Umbilical cord (tissue), 2 donors: ENCODE data around the gene RPL12. TPM values are rescaled to one million over a fixed set of nuclear protein-coding genes. Genes with fewer than 3 reads are reported as not detected.

Experiments used
- DNase-seq: peaks from one replicate; pipeline ENCODE4 v3.0.0-alpha.2; 2015; ENCODE audit warnings: low spot score
- total RNA-seq: library from RNA; depleted of rRNA; stranded (reverse); fragments of >200 nt; gene quantifications from one replicate; pipeline ENCODE4 v1.2.3, GENCODE V29; 2014; ENCODE audit warnings: low replicate concordance; ENCODE audit not compliant: insufficient read depth

The RPL12 gene
- total RNA-seq: 1,065 TPM

GRCh38 chr9:127450830-127451607, at the start of gene RPL12, which contains the start of gene LRSAM1:
Gene RPL12, minus strand, starts transcription at chr9:127451406. Its CDS starts 89 bp downstream, at chr9:127451317.
Gene LRSAM1, plus strand, starts transcription at chr9:127451510. Its CDS starts 3,018 bp downstream, at chr9:127454528.
- DNase-seq: peak; percentile 97

- DNase-seq: no peak
These were observed 49.7 kb upstream of the RPL12 start for GRCh38 chr9:127500862-127501261.

DNA sequence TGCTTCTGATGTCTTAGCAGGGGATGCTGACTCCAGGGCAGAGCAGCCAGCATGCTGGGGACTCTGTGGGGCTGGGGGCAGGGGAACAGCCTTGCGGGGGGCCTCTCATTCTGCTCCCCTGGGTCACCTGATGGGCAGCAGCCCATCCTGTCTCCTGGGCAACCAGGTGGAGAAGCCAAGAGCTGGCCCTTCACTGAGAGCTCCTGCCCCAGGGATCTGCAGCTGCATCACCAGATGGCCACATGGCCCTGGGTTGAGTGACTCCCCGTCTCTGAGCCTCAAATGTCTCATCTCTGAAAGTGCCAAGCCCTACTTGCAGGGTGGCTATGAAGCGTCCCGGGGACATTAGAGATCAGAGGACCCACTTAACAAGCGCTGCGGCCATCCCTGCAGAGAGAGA, 49.2 kb upstream of the RPL12 start:
- no peak for DNase-seq

GRCh38 chr9:127498298-127498697, 47.1 kb upstream of the RPL12 start:
- DNase-seq: no peak

DNA sequence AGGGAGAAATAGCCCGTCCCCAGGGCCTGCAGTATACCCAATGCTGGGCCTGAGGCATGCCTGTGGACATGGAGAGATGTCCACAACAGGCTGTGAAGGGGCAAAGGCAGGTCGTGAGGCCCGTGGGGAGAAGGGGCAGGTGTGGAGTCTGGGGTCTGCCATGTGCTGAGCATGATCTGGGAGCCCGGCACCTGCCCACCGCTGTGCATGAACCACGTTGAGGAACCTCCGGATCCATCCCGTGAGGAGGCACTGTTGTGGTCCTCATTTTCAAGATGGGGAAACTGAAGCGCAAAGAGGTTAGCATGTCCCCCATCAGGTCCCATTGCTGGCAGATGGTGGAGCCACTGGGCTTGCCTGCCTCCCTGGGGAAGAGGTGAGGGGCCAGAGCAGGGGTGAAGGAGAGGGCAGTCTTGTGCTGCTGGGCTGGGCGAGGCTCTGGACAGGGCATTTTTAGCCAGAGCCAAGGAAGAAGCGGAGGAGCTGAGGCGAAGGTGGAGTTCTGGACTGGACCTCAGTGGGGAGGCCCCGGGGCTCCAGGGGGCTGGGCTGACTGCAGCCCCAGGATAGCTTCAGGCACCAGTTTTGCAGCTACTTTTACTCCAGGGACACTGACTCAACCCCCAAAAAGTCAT, 46.6 kb upstream of the RPL12 start:
- DNase-seq: no peak

DNA sequence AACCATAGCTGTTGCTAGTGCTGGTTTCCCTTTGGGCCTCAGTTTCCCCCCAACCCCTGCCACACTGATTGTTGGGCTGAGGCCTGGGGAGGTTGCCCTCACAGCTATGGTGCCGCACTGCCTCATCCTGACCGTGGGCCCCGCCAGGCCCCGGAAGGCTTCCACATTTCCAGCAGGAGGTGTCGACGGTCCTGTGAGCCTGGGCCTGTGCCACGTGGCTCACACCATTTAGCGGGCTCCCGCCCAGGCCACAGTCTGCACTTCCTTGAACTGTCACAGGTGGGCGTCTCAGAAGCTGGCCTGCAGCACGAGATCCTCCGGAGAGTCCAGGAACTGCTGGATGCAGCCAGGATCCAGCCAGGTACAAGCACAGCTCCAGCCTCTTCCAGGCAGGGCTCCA, 45.8 kb upstream of the RPL12 start:
- no peak for DNase-seq

- no peak for DNase-seq
These were observed 44.8 kb upstream of the RPL12 start for GRCh38 chr9:127495884-127496555.

DNA sequence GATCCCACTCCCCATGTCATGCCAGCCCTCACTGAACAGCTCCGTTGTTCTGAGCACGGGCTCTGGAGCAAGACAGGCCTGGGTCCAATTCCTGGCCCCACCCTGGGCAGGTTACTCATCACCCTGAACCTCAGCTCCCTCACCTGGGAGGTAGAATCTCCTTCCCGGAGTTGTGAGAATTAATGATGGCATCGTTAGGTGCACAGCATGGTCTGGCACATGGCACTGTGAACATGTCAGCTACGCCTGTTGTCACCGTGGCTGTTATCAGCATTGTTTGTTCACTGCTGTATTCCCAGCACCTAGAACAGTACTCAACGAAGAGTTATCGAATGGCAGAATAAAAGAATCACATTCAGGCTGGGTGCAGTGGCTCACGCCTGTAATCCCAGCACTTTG, 43.1 kb upstream of the RPL12 start:
- DNase-seq: no peak

DNA sequence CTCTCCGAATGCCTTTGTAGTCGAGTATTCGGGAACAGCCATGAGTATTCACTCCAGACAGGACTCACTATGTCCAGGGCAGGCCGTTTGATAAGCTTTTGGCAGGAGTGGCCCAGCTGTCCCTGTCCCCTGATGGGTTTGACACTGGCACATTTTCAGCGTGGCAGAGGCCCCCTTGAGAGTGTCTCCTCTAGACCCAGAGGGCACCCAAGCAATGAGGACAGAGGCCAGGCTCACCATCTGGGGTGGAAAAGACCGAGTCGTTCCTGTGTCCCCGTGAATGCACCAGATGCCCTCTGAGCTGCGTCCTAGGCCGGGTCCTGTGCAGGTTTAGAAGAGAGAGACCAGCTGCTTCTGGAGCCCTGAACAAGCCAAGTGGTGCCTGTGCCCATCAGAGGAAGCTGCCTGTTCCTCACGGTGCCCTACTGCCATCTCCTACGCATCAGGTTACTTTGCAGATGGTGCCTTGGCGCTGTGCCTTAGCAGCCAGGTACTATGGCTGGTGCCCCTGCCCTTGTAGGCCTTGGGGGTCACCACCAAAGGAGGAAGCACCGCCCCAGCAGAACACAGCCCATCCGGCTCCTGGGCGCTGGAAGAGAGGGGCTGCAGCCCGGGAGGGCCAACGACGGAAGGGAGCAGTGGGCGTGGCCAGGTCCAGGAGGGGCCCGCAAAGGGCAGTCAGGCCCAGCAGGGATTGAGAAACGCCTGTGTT, 42.5 kb upstream of the RPL12 start:
- no peak for DNase-seq

GRCh38 chr9:127492616-127493015, 41.4 kb upstream of the RPL12 start:
- no peak for DNase-seq

- DNase-seq: no peak
These were observed 40.3 kb upstream of the RPL12 start for GRCh38 chr9:127491516-127491915.

DNA sequence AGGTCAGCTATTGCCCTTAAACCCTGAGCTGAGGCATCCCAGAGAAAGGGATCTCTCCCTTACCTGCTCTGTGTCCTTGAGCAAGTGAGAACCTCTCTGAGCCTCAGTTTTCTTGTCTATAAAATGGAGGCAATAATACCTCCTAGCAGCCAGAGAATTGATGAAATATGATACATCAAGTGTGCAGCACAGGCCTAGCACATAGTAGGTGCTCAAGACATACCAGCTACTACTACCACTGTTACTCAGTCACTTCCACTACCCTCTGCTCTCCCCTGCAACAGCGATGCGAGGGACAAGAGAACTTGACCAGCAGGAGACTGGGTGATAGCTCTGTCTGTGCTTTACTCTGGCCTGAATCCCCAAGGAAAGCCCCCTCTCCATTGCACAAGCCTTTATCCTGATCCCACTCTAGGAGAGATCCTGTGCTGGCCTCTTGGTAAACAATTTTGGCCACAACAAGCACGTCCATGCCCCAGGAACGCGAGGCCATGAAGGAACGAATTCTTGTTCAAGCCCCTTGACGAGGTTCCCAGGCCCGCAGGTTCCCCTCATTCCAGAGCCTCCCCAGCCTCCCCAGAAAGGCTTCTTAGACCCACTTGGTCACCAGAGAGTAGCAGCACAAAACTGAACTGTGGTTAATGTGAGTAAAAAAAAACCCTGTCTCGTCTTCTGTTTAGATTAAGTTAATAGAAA, 39.5 kb upstream of the RPL12 start:
- DNase-seq: no peak

- no peak for DNase-seq
These were observed 38.4 kb upstream of the RPL12 start for GRCh38 chr9:127489471-127490115.

GRCh38 chr9:127488946-127489345, 37.7 kb upstream of the RPL12 start:
- no peak for DNase-seq

GRCh38 chr9:127485995-127486394, 34.8 kb upstream of the RPL12 start:
- no peak for DNase-seq

DNA sequence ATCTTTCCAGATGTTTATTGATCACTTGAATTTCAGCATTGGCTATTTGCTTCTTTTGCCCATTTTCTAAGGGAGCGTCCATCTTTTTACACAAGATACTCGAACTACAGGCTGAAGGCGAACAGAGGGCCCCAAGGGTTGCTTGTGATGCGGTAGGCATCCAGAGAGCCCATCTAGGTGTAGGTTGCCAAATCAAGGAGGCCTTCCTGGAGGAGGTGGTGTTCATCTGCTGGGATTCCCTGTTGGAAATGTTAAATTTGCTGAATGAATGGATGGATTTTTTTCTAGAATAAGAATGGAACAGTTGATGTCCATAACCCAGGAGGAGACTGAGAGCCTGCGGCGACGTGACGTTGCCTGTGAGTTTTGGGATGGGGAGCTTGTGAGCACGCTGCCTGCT, 31.5 kb upstream of the RPL12 start:
- no peak for DNase-seq

DNA sequence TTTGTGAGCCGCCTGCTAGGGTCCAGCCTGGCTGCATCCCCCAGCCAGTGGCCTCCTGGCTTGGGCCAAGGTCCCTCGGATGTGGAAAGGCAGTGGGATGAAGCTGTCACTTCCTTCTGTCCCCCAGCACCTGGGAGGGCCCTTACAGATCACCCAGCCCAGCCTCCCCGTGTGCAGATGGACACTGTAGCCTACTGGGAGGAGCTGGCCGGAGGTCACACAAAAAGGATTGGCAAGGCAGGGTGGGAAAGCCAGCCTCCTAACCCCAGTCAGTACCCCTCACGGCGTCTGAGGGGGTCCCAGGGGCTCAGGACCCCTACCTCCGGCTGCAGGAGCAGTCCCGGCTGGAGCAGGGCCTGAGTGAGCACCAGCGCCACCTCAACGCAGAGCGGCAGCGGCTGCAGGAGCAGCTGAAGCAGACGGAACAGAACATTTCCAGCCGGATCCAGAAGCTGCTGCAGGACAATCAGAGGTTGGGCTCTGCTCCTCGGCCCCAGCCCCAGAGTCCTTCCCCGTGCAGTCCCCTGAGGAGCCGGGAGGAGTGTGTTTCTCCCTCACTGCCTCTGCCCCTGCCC, 28.4 kb upstream of the RPL12 start:
- DNase-seq: no peak

- DNase-seq: no peak
These were observed 23.4 kb upstream of the RPL12 start for GRCh38 chr9:127474592-127474991.

DNA sequence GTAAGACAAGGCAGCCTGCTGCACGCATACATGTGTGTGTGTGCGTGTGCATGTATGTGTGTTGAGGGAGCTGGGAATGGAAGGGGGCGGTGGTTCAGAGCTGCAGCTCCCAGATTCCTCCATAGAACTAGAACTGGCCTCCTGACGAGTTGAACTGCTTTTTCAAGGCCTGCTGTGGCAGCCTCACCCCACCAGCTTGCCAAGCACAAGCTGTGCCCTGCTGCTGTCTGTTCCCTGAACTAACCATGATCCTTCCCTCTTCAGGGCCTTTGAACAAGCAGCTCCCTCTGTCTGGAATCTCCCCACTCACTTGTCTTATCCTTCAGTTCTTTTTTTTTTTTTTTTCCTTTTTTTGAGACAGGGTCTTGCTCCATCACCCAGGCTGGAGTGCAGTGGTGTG, 22.7 kb upstream of the RPL12 start:
- DNase-seq: no peak

GRCh38 chr9:127473501-127473900, 22.3 kb upstream of the RPL12 start:
- no peak for DNase-seq
